WERI-Rb-1 (cell line): ENCODE data around the gene SUSD4.

Experiments
- DNase-seq: peaks from one replicate; pipeline ENCODE4 v3.0.0-alpha.2; 2020
- H3K27ac ChIP-seq: fragments of 250-450 bp; sonication (Bioruptor Pico); 2 replicates; pipeline ENCODE4 v1.5.1; 2020; ENCODE audit warnings: mild to moderate bottlenecking, moderate library complexity
- H3K27me3 ChIP-seq: fragments of 250-450 bp; sonication (Bioruptor Pico); 2 replicates; pipeline ENCODE4 v1.5.1; 2021; ENCODE audit warnings: mild to moderate bottlenecking, low read depth, moderate library complexity; ENCODE audit not compliant: insufficient read depth, severe bottlenecking
- H3K36me3 ChIP-seq: fragments of 250-450 bp; sonication (Bioruptor Pico); 2 replicates; pipeline ENCODE4 v1.5.1; 2020; ENCODE audit warnings: mild to moderate bottlenecking, moderate library complexity
- H3K4me3 ChIP-seq: 2 replicates; pipeline ENCODE4 v1.5.1; 2011; ENCODE audit warnings: low read depth, mild to moderate bottlenecking, control low read depth, low read length
- H3K9me3 ChIP-seq: fragments of 250-450 bp; sonication (Bioruptor Pico); 2 replicates; pipeline ENCODE4 v1.5.1; 2021; ENCODE audit warnings: mild to moderate bottlenecking, moderate library complexity; ENCODE audit not compliant: severe bottlenecking
- CTCF ChIP-seq: IDR thresholded peaks from 2 replicates; pipeline ENCODE4 v1.5.1; 2011; ENCODE audit warnings: low read depth, mild to moderate bottlenecking, control low read depth, inconsistent platforms, low read length

SUSD4 gene

GRCh38 chr1:223208164-223209076 lies 155.6 kb downstream of the SUSD4 start:
- Histone ChIP-seq H3K36me3 (no peaks in the 10 kb centered on the region), H3K4me3 (no peak overlapping the region), H3K9me3 (no peaks in the 10 kb centered on the region), H3K27me3 (no peaks in the 10 kb centered on the region), H3K27ac (no peak overlapping the region)
- DNase-seq = no peak
- TF ChIP-seq CTCF = no peak

- Histone ChIP-seq H3K27me3 (no peaks in the 10 kb centered on the region), H3K36me3 (no peaks in the 10 kb centered on the region), H3K9me3 (no peaks in the 10 kb centered on the region), H3K4me3 (no peak overlapping the region), H3K27ac (no peak overlapping the region)
- TF ChIP-seq CTCF = no peak
- DNase-seq = no peak
Measured at GRCh38 chr1:223207293-223208066, 156.5 kb downstream of the SUSD4 start.

DNA sequence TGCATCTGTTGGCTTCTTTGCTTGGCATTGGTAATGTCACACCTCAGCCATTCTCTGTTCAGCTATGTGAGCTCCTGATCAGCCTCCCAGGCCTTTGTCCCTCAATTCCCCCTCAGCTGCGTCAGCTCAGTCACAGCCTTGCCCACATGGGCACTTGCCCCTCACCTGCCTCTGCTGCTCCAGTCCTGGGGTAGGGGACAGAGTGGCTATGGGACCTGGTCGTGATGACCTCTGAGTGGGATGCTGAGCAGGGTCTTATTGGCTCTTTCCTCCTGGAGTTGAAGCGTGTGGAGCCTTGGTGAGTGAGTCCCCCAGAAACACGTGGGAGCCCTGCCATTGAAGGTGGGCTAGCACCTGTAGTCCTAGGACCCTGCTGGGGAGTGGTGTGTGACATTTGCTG lies 159.6 kb downstream of the SUSD4 start:
- no peak for DNase-seq
- H3K27ac ChIP-seq = no peak overlapping the region
- TF ChIP-seq CTCF = no peak
- no peak overlapping the region for H3K4me3 ChIP-seq
- no peaks in the 10 kb centered on the region for H3K36me3 ChIP-seq
- no peaks in the 10 kb centered on the region for H3K9me3 ChIP-seq
- no peaks in the 10 kb centered on the region for H3K27me3 ChIP-seq

DNA sequence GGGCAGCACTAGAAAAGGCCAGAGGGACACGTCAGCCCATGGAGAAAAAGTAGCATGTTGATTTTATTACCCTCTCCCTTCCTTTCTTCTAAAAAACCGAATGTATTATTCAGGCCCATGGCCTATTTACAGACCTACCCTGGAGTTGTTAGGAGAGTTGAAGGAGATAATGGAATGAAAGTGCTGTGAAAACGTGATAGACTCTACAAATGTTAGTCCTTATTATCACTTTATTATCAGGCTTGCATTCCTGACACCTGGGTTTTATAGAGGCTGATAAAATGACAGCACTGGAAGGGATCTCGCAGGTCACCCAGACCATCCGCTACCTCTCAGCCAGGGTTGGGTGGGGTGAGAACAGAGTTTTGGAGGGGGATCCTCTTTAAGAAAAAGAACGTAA lies 160.3 kb downstream of the SUSD4 start:
- Histone ChIP-seq H3K9me3 (no peaks in the 10 kb centered on the region), H3K36me3 (no peaks in the 10 kb centered on the region), H3K27me3 (no peaks in the 10 kb centered on the region), H3K4me3 (no peak overlapping the region), H3K27ac (no peak overlapping the region)
- TF ChIP-seq CTCF = no peak
- no peak for DNase-seq

- TF ChIP-seq CTCF = no peak
- no peak for DNase-seq
- H3K9me3 ChIP-seq = no peaks in the 10 kb centered on the region
- no peak overlapping the region for H3K4me3 ChIP-seq
- H3K27me3 ChIP-seq = no peaks in the 10 kb centered on the region
- no peak overlapping the region for H3K27ac ChIP-seq
- H3K36me3 ChIP-seq = no peaks in the 10 kb centered on the region
Measured at GRCh38 chr1:223203034-223203408, 161.0 kb downstream of the SUSD4 start.
